Measurements from ENCODE around the gene COL17A1.

DNA sequence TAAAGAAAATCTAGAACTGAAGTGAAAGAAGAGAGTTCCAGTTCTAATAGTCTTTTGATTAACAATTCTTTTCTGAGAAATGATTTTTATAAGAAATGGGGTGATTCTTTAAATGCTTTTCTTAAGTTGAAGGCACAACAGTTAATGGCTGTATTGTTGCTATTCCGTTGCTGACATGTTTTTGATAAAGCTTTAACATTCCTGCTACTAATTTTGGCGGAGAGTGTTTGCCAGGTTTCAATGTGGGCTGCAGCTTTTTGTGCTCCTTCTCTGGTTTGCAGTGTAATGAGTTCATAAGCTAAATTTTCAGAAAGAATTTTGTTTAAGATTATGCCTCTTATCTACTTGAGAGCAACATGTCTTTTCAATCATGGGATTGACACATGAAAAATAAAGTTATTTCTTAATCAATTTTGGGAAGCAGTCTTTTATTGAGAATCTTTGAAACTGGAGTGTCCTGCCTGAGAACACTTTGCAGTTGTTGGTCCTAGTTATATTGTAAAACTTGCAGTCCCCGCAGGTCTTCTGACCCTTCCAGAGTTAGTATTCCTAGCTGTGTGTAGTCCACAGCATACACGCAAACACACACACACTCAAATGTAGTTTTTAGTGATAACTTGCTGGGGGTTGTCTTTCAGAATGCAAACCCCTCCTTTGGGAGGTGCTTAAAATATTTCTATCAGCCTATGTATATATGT lies 56.7 kb downstream of the COL17A1 start:
- no peak for TF ChIP-seq POLR2A (IDR thresholded peaks at IDR 0.05; ENCODE audit: low read length)
- TF ChIP-seq GATA1 (IDR thresholded peaks at IDR 0.05; ENCODE audit: low read depth, low read length): no peak
